ENCODE results near the gene UTF1.
"Not testable (repeated sequence)": the region's sequence is repeated elsewhere in the genome, so short reads cannot be mapped to it uniquely, and the experiment has no call there.

The UTF1 gene

DNA sequence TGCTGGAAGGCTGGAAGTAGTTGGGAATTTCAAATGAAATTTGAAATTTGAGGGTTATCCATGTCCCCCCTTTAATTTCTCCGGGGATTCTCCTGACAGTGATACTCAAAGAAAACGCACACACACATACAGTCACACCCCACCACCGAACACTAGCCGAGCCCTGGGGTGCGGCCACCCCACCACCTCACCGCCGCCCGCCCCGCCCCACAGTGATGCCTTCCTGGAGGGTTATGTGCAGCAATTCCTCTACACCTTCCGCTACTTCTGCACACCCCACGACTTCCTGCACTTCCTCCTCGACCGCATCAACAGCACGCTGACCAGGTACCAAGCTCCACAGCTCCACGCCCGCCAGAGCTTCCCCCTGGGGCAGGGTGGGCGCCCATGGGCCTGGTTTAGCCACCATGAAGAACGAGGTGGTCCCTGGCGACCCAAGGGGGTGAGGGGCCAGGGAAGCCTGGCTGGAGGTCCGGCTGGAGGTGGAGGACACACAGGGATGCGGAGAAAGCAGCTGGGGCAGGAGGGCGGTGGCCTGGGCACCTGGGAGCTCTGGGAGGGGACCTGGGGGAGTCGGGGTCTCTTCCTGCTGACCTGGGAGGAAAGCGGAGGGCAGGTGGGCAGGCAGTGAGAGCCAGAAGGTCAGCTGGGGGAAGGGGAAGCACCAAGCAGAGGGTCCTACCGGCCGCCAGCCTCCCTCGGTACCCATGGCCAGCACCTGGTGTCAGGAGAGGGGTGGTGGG is 19.4 kb upstream of the UTF1 start:
- no peak for DNase-seq

GRCh38 chr10:133211141-133211830 is 18.7 kb upstream of the UTF1 start:
- no peak for DNase-seq

GRCh38 chr10:133211959-133212852 is 17.8 kb upstream of the UTF1 start:
- no peak for DNase-seq

GRCh38 chr10:133212853-133213494 is 17.0 kb upstream of the UTF1 start:
- DNase-seq, result no peak

DNA sequence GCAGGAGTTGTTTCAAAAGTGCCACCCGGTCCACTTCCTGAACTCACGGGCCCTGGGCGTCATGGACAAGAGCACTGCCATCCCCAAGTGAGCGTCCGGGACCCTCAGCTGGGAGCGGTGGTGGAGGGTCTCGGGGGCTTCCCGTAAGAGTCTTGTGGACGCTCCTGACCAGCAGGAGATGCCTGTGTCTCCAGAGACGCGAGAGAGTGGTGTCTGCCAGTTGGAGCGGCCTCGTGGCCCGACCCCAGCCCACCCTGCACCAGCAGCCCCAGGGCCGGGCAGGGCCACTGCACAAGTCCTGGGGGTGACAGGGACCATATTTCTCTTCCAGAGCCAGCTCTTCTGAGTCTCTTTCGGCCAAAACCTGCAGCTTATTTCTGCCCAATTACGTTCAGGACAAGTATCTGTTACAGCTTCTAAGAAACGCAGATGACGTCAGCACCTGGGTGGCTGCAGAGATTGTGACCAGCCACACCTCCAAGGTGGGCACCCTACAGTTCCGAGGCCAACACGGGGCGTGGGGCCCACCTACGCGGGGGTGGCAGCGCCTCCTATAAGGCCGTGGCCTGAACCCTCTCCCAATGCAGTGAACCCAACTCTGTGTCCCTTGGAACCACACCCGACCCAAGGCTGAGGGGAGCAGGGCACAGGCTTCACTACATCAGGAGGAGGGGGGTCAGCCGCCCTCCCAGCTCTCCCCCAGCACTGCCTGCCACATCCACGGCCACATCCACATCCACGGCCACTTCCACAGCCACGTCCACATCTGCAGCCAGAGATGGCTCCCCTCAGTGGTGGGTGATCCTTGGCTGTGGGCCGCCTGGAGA is 16.2 kb upstream of the UTF1 start:
- DNase-seq, result no peak

DNA sequence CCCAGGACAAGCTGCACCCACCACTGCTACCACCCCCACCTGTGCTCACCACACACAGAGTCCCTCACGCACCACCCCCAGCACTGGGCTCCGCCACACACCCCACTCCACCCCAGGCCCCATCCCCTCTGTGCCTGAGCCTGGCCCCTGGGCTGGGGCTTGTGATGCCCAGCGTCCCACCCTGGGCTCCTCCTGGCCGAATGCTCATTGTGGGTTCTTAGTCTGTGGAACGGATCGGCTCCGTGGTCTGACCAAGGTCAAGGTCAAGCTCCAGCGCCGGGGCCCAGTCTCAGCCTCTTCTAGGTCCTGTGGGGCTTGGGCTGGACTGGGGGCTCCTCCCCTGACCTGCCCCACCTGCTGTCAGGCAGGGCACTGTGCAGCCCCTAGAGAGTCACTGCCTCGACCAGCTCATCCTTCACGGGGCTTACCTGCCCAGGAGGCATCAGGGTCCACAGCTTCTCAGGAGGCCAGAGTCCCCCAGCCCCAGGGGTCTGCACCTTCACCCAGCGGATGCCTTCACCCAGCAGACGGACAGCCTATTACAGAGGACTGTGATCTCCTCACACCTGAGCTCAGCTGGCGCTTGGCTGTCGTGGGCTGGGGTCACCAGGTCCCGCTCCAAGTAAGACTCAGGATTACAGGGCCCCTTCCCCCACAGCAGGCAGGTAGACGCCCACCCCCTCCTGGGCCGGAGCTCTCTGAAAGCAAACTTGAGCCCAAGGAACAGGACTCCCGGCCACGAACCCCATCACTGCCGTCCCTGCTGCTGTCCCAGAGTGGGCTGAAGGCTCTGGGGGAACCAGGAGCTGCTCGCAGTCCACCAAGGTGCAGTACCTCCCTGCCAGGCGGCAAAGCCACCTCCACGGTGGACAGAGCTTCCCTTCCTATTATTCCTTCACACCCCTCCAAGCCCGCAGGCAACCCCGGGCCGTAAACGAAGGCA is 15.3 kb upstream of the UTF1 start:
- no peak for DNase-seq

DNA sequence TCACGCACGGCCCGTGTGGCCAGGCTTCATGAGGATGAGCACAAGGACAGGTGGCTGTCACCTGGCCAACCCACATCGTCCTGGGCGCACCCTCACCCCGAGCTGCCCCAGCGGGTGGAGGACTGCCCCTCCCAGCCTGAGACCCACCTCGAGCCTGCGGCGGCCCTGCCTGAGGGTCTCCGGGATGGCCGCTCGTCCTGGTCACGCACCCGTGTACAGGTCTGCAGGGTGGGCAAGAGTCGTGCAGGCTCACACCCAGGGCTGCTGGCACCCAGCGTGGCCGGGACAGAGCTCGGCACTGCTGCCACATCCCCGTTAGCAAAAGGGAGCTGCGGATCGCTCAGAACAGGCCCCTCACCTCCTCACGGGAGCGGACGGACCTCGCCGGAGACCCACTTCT is 14.4 kb upstream of the UTF1 start:
- no peak for DNase-seq

GRCh38 chr10:133216776-133217175 is 13.2 kb upstream of the UTF1 start:
- no peak for DNase-seq

GRCh38 chr10:133217800-133218589 is 12.0 kb upstream of the UTF1 start:
- DNase-seq, result no peak

- no peak for DNase-seq
Observed at GRCh38 chr10:133218891-133219290, 11.1 kb upstream of the UTF1 start.

GRCh38 chr10:133219782-133220181 is 10.2 kb upstream of the UTF1 start:
- no peak for DNase-seq

GRCh38 chr10:133221331-133221730 is 8.7 kb upstream of the UTF1 start:
- DNase-seq, result no peak

DNA sequence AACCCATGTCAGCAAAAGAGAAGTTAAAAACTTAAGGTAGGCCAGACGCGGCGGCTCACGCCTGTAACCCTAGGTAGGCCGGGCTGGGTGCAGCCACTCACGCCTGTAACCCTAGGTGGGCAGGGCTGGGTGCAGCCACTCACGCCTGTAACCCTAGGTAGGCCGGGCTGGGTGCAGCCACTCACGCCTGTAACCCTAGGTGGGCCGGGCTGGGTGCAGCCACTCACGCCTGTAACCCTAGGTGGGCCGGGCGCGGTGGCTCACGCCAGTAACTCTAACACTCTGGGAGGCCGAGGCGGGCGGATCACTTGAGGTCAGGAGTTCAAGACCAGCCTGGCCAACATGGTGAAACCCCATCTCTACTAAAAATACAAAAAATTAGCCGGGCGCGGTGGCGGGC is 8.3 kb upstream of the UTF1 start:
- not testable (repeated sequence) for DNase-seq

- no peak for DNase-seq
Observed at GRCh38 chr10:133224076-133224475, 5.9 kb upstream of the UTF1 start.

- no peak for DNase-seq
Observed at GRCh38 chr10:133224756-133225372, 5.2 kb upstream of the UTF1 start.

DNA sequence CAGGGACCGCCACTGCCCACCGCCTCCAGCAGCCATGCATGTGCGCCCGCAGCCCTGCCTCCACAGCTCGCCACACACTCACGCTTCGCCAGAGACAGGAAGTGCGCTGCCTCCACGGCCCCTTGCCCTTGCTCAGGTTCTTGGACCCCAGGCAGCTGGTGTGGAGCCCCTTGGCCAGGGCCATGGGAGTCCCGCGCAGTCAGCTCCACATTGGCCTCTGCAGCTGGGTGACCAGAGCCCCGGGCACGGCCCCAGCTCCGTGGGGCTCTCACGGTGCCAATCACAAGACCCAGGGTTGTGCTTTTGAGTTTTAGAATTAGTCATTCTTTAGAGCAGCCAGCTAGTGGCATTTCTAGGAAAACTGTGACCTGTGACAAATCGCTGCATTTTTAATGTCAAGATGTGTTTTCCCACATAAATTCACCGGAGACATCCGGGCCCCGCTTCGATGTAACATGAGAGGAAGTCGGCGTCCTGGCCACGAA is 4.3 kb upstream of the UTF1 start:
- DNase-seq, result no peak

GRCh38 chr10:133226251-133226808 is 3.7 kb upstream of the UTF1 start:
- no peak for DNase-seq

- DNase-seq, result no peak
Observed at GRCh38 chr10:133227256-133227655, 2.8 kb upstream of the UTF1 start.
